Endothelial cell of umbilical vein (primary cell): ENCODE results near the gene CHST11. TPM values are rescaled to one million over a fixed set of nuclear protein-coding genes. Genes with fewer than 3 reads are reported as not detected.

Source experiments
- BruUV-seq: library from RNA; stranded (reverse); fragments of 400-500 nt; replicated peaks from 2 replicates; lab custom pipeline; 2021; lab: Mats Ljungman, UMichigan
- CTCF ChIA-PET: fragments of 300-600, 350-600 bp; sonication (Branson Sonifier 250); formaldehyde crosslinking; loops from one replicate; lab custom pipeline; 2021; ENCODE audit warnings: antibody characterized with exemption, inconsistent platforms; lab: Charles Lee
- POLR2A ChIA-PET: fragments of 300-600, 350-600 bp; sonication (Branson Sonifier 250); formaldehyde crosslinking; loops from one replicate; lab custom pipeline; 2021; ENCODE audit warnings: antibody characterized with exemption, inconsistent platforms; lab: Charles Lee
- DNase-seq: peaks from one replicate; pipeline ENCODE4 v3.0.0-alpha.2; 2011; ENCODE audit warnings: low read depth, low spot score
- FAIRE-seq: peaks from 2 replicates; lab custom pipeline; 2011; peaks lifted over from hg19 to GRCh38; lab: Jason Lieb, UNC
- H2AFZ ChIP-seq: 2 replicates; pipeline ENCODE4 v1.6.0; 2012; ENCODE audit warnings: low read depth, low read length, control low read depth, inconsistent platforms
- H3K27ac ChIP-seq: 2 replicates; pipeline ENCODE4 v1.5.1; 2011; ENCODE audit warnings: low read depth, mild to moderate bottlenecking, control low read depth, low read length, moderate library complexity; ENCODE audit not compliant: insufficient read depth
- H3K27me3 ChIP-seq, 2 experiments: 2 replicates each; pipeline versions ENCODE4 v1.6.0 to v1.6.1; 2011; ENCODE audit warnings: low read length in 2 of 2, mixed read lengths in 1 of 2; ENCODE audit not compliant: control insufficient read depth in 2 of 2, insufficient read depth in 2 of 2
- H3K36me3 ChIP-seq, 2 experiments: 2 replicates in 1 of 2; 3 replicates in 1 of 2; pipeline ENCODE4 v1.5.1; 2011; ENCODE audit warnings: low read length in 2 of 2, mild to moderate bottlenecking in 1 of 2, moderate library complexity in 1 of 2; ENCODE audit not compliant: control insufficient read depth in 2 of 2, insufficient read depth in 2 of 2; ENCODE audit errors: extremely low read depth in 1 of 2
- H3K4me1 ChIP-seq: 3 replicates; pipeline ENCODE4 v1.5.1; 2011; ENCODE audit warnings: mild to moderate bottlenecking, low read length; ENCODE audit not compliant: control insufficient read depth, insufficient read depth; ENCODE audit errors: extremely low read depth
- H3K4me2 ChIP-seq: 2 replicates; pipeline ENCODE4 v1.6.1; 2011; ENCODE audit warnings: low read length, control low read depth, mixed read lengths; ENCODE audit not compliant: insufficient read depth
- H3K4me3 ChIP-seq, 3 experiments: fragments of 200-600 bp in 1 of 3; sonication (generic), shearing (Covaris generic) in 1 of 3; replicated peaks in 1 of 3; 2 replicates each; pipeline ENCODE4 v1.5.1; 2011 to 2016; ENCODE audit warnings: control low read depth in 3 of 3, low read length in 3 of 3, mild to moderate bottlenecking in 2 of 3, inconsistent platforms in 1 of 3, low read depth in 1 of 3, moderate library complexity in 1 of 3; ENCODE audit not compliant: insufficient read depth in 1 of 3
- H3K79me2 ChIP-seq: 2 replicates; pipeline ENCODE4 v1.6.0; 2012; ENCODE audit warnings: low read length, inconsistent platforms; ENCODE audit not compliant: control insufficient read depth, insufficient read depth
- H3K9ac ChIP-seq: replicated peaks from 2 replicates; pipeline ENCODE3; 2011; ENCODE audit warnings: low read length, control low read depth; ENCODE audit not compliant: insufficient read depth; ENCODE audit errors: extremely low read depth
- H3K9me1 ChIP-seq: replicated peaks from 3 replicates; pipeline ENCODE4 v1.6.0; 2011; ENCODE audit warnings: mild to moderate bottlenecking, low read length; ENCODE audit not compliant: control insufficient read depth, insufficient read depth; ENCODE audit errors: extremely low read depth
- H3K9me3 ChIP-seq: replicated peaks from 2 replicates; pipeline ENCODE4 v1.5.1; 2012; ENCODE audit warnings: low read length, inconsistent platforms; ENCODE audit not compliant: control insufficient read depth, insufficient read depth
- H4K20me1 ChIP-seq: replicated peaks from 2 replicates; pipeline ENCODE3; 2011; ENCODE audit warnings: mild to moderate bottlenecking, low read length; ENCODE audit not compliant: control insufficient read depth, insufficient read depth; ENCODE audit errors: extremely low read depth
- CTCF ChIP-seq, 2 donors: IDR thresholded peaks; 1 replicate in 1 of 2; 2 replicates in 1 of 2; pipeline ENCODE4 v1.5.1; 2011; ENCODE audit warnings: low read length in 2 of 2, mild to moderate bottlenecking in 2 of 2, moderate library complexity in 2 of 2, control low read depth in 1 of 2, inconsistent platforms in 1 of 2, low read depth in 1 of 2; ENCODE audit not compliant: insufficient read depth in 1 of 2; ENCODE audit errors: extremely low read depth in 1 of 2
- EZH2 ChIP-seq: IDR thresholded peaks from 2 replicates; pipeline ENCODE4 v1.6.1; 2012; ENCODE audit warnings: borderline replicate concordance, low read depth, mild to moderate bottlenecking, moderate library complexity, low read length, inconsistent platforms; ENCODE audit not compliant: severe bottlenecking
- FOS ChIP-seq: IDR thresholded peaks from 2 replicates; pipeline ENCODE4 v1.6.1; 2011; ENCODE audit warnings: mild to moderate bottlenecking, low read length, moderate library complexity, borderline replicate concordance; ENCODE audit not compliant: insufficient read depth
- MAX ChIP-seq: IDR thresholded peaks from 2 replicates; pipeline ENCODE4 v1.6.1; 2011; ENCODE audit not compliant: insufficient read depth, insufficient read length
- POLR2AphosphoS5 ChIP-seq: IDR thresholded peaks from 2 replicates; pipeline ENCODE4 v1.6.1; 2012; ENCODE audit warnings: low read depth, mild to moderate bottlenecking, control low read depth, low read length, moderate library complexity; ENCODE audit not compliant: insufficient read depth
- dilution Hi-C: fragments of 300-500 bp; cut with MboI; formaldehyde crosslinking; loops from one replicate; pipeline ENCODE4 v1.15.0; 2019; ENCODE audit warnings: low sequenced_read_pairs; ENCODE audit not compliant: extremely low pct_ligation_motif_present
- intact Hi-C: fragments of 100-400 bp; cut with micrococcal nuclease; formaldehyde crosslinking; loops from one replicate; pipeline ENCODE4 v1.10.0; 2022
- polyA plus RNA-seq, 4 experiments: library from polyadenylated mRNA; depleted of rRNA in 3 of 4; stranded (reverse) in 3 of 4; unstranded in 1 of 4; fragments of >200 nt; gene quantifications; 2 replicates each; pipeline versions ENCODE4 v1.2.1 to v1.2.3, GENCODE V29; 2011 to 2012; ENCODE audit warnings: missing spikeins in 1 of 4
- total RNA-seq: library from RNA; stranded (reverse); gene quantifications from 2 replicates; pipeline ENCODE4 v1.2.3, GENCODE V29; 2021

The CHST11 gene
- total and polyA plus RNA-seq, 2 donors (not counting 3 experiments of a cell fraction or from before 2014, with no cell fraction given) = 19.7 to 20.9 TPM

- no peak overlapping the region for H2AFZ ChIP-seq
- intact Hi-C loops (no loop called here), dilution Hi-C loops (no loop called here)
- ChIA-PET CTCF (interaction anchor here (1.1 kb wide), 1 partner anchor 30 kb away, joined by 4 read pairs; no protein-coding TSS in a partner anchor), POLR2A (no interaction called here)
- no peaks in the 10 kb centered on the region for H3K9me3 ChIP-seq
- no peak for DNase-seq
- FAIRE-seq = no peak
- H3K9ac ChIP-seq = no peak overlapping the region
- TF ChIP-seq CTCF (IDR thresholded peaks at IDR 0.05; ENCODE audit: extremely low read depth in 1 of 2, insufficient read depth in 1 of 2, low read depth in 1 of 2, low read length in 2 of 2) = no peak
- TF ChIP-seq EZH2 = no peak
- no peak for TF ChIP-seq POLR2AphosphoS5
- no peak for TF ChIP-seq FOS
- no peak for TF ChIP-seq MAX
- H3K4me3 ChIP-seq = no peak overlapping the region
- no peaks in the 10 kb centered on the region for H3K36me3 ChIP-seq
- peaks cover 26% of the 10 kb centered on the region for H3K4me1 ChIP-seq
- H3K4me2 ChIP-seq = no peak overlapping the region
- no peaks in the 10 kb centered on the region for H3K9me1 ChIP-seq
- no TSS peak for BruUV-seq
- H3K79me2 ChIP-seq = no peaks in the 10 kb centered on the region
- no peak overlapping the region for H3K27ac ChIP-seq
- no peaks in the 10 kb centered on the region for H3K27me3 ChIP-seq
- no peaks in the 10 kb centered on the region for H4K20me1 ChIP-seq
Measured at GRCh38 chr12:104411826-104412641, 44.7 kb upstream of the CHST11 start.
